Lower leg skin (tissue), 3 donors: ENCODE data around the gene COMMD10.

Experiments used
- CTCF ChIP-seq, 3 donors: fragments of 450-650 bp; IDR thresholded peaks; one replicate each; pipeline ENCODE4 v1.5.1; 2016; ENCODE audit warnings: antibody characterized with exemption in 3 of 3, mild to moderate bottlenecking in 3 of 3, moderate library complexity in 2 of 3
- POLR2A ChIP-seq, 2 donors: fragments of 450-650 bp; IDR thresholded peaks; one replicate each; pipeline ENCODE4 v1.6.1; 2016 to 2017; ENCODE audit warnings: antibody characterized with exemption in 2 of 2, mild to moderate bottlenecking in 1 of 2, moderate library complexity in 1 of 2

- no peak for TF ChIP-seq CTCF (IDR thresholded peaks at IDR 0.05)
- TF ChIP-seq POLR2A (IDR thresholded peaks at IDR 0.05) = no peak
These were observed 73.1 kb downstream of the COMMD10 start for GRCh38 chr5:116157902-116158301.
